HG03025 (cell line): Measurements from ENCODE around the gene PRKCH.

Experiments
- ATAC-seq: cut with Tn5 transposase; IDR thresholded peaks from one replicate; pipeline ENCODE4 v1.9.1; 2021; ENCODE audit warnings: mild to moderate bottlenecking, moderate library complexity; ENCODE audit not compliant: unreplicated experiment, low FRiP score

Gene PRKCH

DNA sequence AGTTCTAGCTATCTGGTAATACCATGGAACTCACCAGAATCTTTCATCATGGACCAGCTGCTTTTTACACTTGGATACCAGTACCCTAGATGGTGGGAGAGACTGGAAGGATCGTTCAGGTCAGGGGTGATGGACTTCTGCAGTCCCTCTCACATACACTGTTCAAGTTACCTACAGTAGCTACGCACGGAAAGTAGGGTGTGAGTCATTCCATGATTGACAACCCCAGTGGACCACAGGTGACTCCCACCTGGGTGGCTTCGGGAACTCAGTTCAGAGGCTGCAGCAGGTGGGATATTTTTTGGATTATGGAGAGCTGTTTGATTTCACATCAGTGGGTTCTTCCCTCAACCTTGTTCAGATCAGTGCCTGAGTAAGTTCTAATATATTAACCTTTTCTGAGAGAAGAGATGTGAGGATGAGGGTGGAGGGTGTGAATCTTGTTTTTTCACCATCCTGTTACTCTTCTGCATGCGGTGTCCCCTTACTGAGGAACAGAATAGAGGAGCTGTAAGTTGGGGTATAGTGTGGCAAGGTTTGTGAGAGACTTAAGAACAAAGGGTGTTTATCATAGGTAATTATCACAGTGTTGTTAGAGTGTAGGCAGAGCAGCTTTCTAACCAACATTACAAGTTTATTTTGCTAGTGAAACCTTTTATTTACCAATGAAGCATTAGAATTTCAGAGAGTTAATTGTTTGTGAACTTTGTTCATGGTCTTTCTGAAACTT lies 39.6 kb downstream of the PRKCH start:
- no peak for ATAC-seq

DNA sequence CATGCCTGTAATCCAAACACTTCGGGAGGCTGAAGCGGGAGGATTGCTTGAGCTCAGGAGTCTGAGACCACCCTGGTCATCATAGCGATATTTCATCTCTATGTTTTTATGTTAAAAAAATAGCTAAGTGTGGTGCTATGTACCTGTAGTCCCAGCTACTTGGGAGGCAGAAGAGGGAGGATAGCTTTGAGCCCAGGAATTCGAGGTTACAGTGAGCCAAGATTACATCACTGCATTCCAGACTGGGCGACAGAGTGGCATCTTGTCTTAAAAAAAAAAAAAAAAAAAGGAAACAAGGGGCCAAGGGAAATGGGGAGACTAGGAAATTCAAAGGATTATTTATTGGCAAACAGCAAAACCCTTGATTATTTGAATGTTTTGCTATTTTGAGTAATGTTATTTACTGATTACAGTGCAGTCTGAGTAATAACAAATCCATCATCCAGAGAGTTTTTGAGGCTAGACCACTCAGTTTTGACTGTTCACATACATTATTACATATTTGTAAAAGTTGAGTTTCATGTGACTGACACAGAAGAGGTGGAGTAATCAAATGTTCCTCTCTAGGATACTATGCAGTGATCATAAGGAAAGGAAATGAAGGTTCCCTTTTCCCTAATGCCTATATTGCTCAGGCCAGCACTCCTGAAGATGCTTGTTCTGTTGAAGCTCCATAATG lies 40.8 kb downstream of the PRKCH start:
- ATAC-seq = no peak

DNA sequence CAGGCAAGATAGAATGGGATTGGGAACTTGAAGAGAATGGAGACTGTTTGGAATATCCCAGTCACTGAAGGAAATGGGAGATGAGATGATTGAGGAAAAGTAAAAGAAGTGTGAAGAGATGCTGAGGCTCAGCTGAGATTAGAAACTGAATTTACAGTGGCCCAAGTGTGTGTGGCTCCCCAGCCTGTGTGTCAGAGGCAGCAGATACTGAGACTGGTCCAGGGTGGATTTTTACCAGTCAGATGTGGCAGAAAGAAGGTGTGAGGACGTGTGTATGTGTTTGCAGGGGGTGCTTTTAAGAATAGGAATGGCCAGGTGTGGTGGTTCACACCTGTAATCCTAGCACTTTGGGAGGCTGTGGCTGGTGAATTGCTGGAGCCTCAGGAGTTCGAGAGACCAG lies 42.9 kb downstream of the PRKCH start:
- no peak for ATAC-seq

DNA sequence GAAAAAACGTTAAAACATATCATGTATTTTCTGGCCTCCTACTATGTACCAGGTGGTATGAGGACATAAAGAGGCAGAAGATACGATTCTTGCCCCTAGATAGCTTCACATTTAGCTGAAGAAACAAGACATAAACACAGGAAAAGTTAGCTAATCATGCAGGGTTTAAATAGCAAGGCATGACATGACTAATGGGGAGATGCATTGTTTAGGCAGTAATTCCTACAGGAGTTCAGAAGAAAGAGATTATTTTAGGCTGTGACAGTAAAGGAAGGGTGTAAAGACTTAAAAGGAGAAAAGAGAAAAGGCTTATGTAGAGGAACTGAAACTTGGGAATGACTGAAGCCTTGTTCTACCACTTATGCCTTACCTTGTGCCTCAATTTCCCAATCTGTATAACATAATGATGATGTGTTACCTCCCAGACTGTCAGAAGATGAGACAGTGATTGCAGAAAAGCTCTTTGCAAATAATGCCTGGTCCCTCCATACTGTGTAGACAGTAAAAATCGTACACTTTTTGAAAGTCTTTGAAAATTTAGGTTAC lies 44.4 kb downstream of the PRKCH start:
- no peak for ATAC-seq

DNA sequence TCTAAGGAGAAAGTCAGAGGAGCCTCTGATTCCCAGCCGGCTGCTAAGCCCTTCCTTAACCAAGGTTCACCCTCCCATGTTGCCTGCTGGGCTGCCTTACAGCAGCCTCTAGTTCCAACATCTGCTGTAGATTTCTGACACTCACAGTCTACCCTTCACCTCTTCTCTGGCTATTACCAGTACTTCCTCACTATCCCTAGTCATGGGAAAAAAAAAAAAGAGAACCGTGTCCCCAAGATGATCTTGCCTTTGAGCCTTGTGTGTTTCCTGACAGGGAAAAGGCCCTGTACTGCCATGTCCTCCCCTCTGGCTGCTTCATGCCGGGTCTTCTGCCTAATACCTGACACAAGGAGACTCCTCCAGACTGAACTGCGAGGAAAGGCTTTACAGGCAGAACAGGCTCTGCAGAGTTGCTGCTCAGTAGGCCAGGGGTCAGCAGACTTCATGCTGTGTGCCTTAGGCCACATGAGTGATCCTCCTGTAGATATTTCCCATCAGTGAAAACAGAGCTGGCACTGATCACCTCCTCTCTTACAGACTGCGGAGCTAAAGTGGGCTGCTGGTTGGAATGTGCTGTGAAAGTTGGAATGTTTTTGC lies 46.8 kb downstream of the PRKCH start:
- ATAC-seq = no peak

DNA sequence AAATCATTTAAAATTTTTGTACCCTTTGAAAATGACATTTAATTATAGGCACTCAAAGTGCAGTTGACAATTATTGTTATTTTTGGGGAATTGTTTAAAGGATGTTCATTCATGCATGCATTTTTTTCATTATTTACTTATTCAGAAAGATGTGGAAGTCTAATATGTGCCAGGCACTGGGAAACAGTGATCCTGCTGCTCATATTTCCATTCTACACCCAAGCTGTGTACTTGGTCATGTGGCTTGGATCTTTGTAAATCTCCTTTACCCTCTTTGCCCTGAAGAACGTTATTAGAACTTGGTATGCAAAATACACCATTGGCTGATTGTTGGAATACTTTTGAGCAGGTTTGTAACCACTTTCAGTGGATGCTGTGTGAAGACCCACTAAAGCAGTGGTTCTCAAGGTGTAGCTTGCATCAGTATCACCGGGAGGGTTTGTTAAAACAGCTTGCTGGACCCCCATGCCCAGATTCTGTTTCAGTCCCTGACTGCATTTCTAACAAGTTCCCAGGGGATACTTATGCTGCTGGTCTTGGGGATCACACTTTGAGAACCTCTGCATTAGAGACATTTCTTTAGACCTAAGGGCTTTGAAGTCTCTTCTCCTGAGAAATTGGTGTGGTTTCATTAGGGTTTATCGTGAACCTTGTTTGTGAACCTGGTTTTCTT lies 47.5 kb downstream of the PRKCH start:
- no peak for ATAC-seq

DNA sequence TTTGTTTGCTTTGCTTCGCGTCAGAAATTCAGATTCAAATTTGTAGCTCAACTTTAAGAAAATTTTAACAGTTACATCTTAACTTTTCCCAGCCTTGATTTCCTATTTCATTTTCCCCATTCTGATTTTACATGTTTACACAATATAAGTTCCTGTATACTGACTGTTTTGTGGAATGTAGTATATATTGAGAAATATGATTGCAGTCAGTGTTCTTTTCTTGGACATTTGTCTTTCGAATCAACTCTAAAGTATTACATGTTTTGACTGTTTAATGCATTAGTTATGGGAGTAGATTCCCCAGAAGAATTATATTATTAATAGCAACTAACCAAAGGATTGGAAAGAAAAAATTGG lies 48.1 kb downstream of the PRKCH start:
- ATAC-seq = no peak

DNA sequence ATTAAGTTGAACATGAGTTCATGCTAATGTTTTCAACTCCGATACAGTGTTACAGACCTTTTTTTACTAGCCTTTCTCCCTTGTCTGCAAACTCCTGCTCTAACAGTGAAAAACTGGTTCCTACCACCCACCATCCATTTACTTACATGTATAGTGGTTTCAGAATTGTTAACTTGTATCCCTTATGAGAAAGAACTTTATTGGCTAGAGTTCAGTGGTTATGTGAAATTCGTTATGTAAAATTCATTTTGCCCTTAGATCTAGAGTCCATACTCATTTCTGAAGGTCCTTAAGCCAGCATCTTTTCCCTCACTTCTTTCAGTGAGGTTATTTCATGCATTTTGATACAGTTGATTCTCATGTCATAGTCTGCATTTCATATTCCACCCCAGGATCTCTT lies 51.0 kb downstream of the PRKCH start:
- no peak for ATAC-seq

DNA sequence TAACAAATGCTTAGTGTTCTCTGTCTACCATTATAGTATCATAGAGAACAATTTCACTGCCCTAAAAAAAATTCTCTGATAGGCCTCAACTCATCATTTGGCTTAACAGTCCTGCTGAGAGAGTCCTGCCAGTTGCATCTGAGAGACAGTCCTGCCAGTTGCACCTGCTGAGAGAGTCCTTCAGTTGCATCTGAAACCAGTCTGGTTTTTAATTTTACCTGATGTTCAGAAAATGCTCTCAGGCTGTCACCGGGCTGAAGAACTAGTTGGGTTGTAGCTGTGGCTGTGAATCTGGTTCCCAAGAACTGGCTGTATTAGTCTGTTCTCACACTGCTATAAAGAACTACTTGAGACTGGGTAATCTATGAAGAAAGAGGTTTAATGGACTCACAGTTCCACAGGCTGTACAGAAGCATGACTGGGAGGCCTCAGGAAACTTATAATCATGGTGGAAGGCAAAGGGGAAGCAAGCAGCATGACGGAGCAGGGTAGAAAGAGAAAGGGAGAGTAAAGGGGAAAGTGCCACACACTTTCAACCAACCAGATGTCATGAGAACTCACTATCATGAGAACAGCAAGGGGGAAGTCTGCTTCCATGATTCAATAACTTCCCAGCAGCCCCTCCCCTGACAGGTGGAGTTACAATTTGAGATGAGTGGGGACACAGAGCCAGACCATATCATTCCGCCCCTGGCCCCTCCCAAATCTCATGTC lies 51.6 kb downstream of the PRKCH start:
- no peak for ATAC-seq

DNA sequence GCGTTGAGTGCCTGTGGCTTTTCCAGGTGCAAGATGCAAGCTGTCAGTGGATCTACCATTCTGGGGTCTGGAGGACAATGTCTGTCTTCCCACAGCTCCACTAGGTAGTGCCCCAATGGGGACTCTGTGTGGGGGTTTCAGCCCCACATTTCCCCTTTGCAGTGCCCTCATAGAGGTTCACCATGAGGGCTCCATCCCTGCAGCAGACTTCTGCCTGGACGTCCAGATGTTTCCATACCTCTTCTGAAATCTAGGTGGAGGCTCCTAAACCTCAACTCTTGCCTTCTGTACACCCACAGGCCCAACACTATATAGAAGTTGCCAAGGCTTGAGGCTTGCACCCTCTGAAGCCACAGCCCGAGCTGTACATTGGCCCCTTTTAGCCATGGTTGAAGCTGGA lies 52.9 kb downstream of the PRKCH start:
- no peak for ATAC-seq

DNA sequence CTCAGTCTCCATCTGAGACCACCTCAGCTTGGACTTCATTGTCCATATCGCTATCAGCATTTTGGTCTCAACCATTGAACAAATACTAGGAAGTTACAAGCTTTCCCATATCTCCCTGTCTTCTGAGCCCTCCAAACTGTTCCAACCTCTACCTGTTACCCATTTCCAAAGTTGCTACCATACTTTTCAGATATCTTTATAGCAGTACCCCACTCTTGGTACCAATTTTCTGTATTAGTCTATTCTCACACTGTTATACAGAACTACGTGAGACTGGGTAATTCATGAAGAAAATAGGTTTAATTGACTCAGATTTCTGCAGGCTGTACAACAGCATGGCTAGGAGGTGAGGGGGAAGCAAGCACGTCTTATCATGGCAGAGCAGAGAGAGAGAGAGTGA lies 53.8 kb downstream of the PRKCH start:
- ATAC-seq = no peak

DNA sequence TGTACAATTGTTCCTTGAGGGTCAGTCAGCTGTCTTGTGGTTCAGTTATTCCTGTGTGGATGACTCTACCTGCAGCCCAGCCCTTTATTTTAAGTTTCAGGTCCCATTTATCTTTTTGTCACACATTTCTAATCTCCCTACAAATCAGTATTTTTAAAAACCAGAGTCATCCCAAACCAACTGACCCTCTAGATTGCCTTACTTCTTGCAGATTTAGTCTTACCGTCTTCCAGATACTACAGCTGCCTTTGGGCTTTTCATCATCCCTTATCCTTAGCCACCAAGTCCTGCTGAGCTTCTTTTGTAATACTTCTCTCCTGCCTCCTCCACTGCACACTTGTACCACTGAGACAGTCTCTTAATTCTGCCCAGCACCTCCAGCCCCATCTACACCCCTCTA lies 54.9 kb downstream of the PRKCH start:
- no peak for ATAC-seq

DNA sequence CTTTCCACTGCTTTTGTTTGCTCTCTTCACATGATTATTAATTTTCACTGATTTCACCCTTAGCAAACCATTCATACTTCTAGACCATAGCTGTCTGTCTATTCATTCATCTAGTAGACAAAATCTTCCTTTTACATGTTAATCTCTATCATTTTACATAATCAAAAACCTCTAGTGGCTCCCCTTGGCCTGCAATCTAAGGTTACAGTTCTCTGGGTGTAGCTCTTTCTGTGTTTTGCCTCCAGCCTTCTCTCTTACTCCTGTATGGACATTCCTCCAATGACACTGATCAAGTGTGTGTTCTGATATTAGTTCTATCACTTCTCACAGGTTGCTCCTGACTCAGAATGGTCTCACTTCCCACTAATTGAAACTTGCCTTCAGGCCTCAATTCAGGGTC lies 56.4 kb downstream of the PRKCH start:
- no peak for ATAC-seq

DNA sequence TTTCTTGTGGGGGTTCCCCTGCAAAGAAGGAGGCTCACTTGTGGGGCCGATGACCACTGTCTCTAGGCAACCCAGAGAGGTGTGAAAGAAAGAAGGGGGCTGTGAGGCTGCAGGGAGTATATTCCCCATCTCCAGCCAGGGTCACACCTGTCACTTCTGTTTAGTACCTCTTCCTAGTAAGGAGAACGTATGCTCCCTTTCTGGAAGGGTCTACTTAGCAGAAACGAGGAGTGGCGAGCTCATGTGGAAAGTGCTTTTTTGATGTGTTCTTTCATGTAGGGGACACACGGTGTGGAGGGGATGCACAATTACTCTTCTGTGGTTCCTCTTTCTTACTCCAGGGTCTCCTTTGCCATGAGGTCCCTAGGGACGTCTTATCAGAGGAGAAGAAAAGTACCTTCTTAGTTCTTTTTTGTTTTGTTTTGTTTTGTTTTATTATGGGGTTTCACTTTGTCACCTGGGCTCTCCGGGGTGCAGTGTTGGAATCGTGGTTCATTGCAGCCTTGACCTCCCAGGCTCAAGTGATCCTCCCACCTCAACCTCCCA lies 58.3 kb downstream of the PRKCH start:
- no peak for ATAC-seq

DNA sequence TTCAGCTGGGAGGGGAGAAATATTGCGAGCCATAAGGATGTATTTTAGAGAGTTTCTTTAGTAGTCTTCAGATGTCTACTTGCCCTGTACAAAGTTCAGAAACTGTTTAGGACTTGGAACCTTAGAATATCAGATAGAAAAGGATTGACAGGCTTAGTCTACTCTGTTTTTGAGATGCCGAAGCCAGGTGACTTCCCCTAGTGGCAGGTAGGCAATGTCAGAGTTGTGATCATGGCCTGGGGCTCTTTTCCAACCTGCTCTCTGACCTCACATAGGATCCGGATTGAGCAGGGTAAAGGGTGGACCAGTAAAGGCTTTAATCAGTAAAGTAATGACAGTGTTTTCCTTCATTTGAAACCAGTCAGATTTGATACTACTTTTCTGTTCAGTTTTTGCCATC lies 59.6 kb downstream of the PRKCH start:
- ATAC-seq = no peak

DNA sequence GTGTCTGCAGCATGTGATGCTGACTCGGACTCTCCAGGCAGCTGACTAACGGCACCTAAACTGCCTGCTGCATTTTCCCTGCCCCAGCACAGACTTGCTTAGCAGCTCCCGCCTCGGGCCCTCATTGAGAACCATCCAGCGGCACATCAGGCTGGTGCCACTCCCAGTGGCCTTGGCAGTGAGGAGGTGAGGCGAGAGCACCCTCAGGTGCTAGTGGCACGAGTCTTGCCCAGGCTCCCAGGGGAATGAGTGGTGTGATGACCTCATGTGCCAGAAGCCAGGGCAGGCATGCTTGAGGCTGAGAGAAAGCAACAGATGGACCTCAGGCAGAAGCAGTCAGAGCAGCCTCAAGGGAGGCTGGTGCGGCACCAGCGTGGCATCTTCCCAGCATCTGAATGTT lies 60.2 kb downstream of the PRKCH start:
- ATAC-seq = no peak

DNA sequence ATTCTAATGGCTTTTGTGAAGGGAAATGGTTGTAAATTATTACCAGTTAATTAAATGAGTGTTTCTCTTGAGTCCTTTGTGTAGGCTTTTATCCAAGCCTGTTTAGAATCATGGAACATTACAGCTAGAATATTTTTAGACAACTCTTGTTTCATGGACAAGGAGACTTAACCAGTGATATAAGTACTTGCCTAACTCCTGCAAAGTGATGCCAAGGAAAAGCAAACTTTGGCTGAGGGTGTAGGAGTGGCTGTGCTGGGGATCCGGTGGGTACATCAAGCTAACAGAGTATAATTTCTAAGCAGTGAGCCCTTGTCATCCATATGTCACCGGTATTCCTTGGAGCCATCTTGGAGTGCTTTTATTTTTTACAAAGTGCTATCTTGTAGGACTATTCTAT lies 61.5 kb downstream of the PRKCH start:
- ATAC-seq = no peak

DNA sequence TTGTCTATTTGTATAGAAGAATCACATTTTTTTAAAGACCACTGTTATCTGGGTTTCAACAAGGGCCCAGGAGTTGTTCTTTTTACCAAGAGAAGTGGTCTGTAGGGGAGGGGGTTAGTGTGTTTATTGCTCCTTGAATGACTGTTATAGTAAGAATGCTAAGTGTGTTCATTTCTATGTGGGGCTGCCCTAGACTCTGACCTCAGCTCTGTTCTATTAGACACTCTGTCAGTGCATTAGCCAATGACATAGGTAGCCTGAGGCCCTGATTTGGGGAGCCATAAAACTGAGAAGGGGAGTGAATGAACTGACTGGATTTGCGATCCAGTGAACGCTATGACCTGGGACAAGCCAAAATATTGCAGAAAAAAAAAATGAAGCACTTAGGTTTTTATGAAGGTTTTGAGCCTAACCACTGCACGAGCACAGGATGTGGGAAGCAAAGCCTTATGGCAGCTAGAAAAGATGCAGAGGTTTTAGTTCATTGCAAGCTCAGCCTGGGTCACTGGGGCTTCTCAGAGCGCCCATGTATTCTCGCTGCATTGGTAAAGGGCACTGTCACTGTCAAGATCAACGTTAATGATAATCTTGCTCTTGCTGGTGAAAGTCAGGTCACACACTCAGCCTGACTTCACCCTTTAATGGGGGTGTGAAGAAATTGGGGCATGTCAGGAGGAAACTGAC lies 63.8 kb downstream of the PRKCH start:
- ATAC-seq = no peak

DNA sequence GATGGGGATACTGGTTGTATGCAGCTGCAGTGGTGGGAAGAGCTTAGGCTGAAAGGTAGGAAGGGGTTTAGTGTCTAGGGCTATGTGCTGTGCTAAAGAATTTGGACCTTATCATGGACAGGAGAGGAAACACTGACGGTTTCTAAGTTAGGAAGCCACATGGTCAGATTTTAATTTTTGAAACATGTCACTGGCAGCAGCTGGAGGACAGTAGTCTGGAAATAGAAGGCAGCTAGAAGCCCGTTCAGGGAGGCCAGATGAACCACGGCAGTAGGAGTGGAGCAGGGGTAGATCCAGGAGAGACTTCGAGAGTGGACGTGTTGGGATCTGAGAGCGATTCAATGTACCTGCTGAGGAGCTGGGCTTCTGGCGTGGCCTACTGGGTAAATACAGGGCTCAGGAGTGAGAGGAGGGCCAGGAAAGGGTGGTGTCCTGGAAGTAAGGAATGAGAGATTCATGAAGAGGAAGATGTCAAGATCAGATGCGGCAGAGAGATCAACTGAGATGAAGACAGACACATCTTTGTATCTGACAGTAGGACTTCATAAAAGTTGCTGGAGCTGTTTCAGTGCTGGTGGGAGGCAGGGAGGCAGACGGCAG lies 64.9 kb downstream of the PRKCH start:
- no peak for ATAC-seq
